ENCODE results near the gene GABBR2. TPM values are rescaled to one million over a fixed set of nuclear protein-coding genes. Genes with fewer than 3 reads are reported as not detected.

GABBR2 gene
- total and polyA plus RNA-seq, 2 donors, result 0.14 TPM

DNA sequence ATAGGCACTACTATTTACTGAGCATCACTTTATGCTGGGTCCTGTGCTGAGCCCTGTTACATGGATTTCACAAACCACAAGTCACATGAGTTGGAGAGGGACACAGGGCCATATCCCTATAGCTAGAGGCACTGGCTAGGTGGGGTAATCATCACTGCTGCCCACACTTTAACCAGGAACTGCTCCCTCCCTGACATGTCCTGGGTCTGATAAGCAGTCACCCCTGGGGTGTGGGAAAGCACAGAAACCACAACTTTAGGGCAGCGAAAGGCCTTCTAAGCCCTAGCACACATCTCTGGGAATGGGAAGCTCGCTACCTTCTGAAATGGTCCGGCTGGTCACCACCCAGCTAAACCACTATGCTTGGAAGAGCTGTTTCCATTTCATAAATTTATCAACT lies 468.3 kb downstream of the GABBR2 start:
- 97% methylated on average over 3 of the region's 3 CpGs for WGBS
- DNase-seq (ENCODE audit: low read depth in 6 of 9, low spot score in 9 of 9), result no peak
- H3K4me3 ChIP-seq (ENCODE audit: low read length in 2 of 2), result no peak overlapping the region
- H3K36me3 ChIP-seq (ENCODE audit: control insufficient read depth in 2 of 2, insufficient read depth in 2 of 2, low read length in 1 of 2), result no peaks in the 10 kb centered on the region
- H3K27ac ChIP-seq (ENCODE audit: low read depth in 1 of 2, low read length in 1 of 2), result no peak overlapping the region
- H3K9me3 ChIP-seq (ENCODE audit: control insufficient read depth in 2 of 2, insufficient read depth in 1 of 2, low read length in 1 of 2), result no peaks in the 10 kb centered on the region
- no peaks in the 10 kb centered on the region for H3K4me1 ChIP-seq (ENCODE audit: control insufficient read depth in 2 of 2, insufficient read depth in 2 of 2, low read length in 2 of 2)
- no peaks in the 10 kb centered on the region for H3K27me3 ChIP-seq (ENCODE audit: control insufficient read depth in 2 of 2, insufficient read depth in 1 of 2, low read length in 1 of 2)

Other genes starting within 250 kb of the GABBR2 start
- 5.6 TPM for gene ANKS6, start 87.6 kb upstream of the GABBR2 start, total RNA-seq
- 11.6 TPM for gene ANKS6, start 87.6 kb upstream of the GABBR2 start, polyA plus RNA-seq
- 6.7 TPM for gene GALNT12, start 98.7 kb upstream of the GABBR2 start, total RNA-seq
- gene GALNT12, start 98.7 kb upstream of the GABBR2 start, polyA plus RNA-seq, result 7.3 TPM
- 13.2 TPM for gene COL15A1, start 235.0 kb upstream of the GABBR2 start, total RNA-seq
- gene COL15A1, start 235.0 kb upstream of the GABBR2 start, polyA plus RNA-seq, result 3.8 TPM